Raji (cell line): ENCODE measurements around the gene HTR1E.

Experiments used
- POLR2A ChIP-seq: IDR thresholded peaks from 2 replicates; pipeline ENCODE4 v1.6.1; 2011; ENCODE audit warnings: low read depth, low read length, control low read depth; ENCODE audit not compliant: insufficient read depth

HTR1E gene

DNA sequence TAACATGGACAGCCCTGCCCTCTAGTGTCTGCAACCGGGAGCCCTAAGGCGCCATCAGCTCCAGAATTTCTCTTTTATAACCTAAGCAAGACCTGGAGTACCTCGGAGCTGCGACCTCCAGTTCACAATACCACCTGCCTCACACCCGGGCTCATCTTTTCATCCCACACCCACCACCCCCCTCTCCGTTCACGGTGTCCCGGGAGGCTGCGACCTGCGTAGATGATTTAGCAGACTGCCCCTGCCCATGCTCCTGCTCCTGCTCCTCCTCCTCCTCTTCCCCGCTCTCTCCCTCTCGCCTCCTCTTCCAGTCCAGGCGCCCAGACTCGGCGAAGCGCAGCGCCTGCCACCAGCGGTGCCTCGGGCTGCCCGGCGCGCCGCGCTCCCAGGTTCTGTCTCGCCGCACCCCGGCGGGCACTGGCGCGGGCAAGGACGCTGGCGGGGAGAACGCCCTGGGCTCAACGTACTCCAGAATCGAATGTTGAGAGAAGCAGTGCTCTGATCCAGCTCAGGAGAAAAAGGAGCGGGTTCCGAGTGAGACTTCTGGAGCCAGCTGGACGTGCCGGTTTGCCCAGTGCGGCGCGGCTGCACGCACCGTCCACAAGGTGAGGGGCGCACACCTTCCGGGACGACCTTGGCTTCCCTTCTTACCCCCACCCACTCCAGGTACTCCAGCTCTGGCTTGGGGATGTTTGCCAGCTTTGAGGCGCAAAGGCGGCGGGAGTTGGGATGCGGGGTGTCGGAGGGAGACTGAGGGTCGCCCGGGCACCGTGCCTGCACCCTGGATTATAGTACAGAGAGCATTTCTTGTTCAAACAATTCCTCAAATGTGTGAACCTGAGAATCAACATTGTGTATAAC, at the start of gene HTR1E:
HTR1E (plus strand) TSS at position 310 of the 861 bp plus-strand sequence. CDS start 77,807 bp downstream, outside the sequence.
- TF ChIP-seq POLR2A = no peak

- TF ChIP-seq POLR2A = no peak
Measured at GRCh38 chr6:86888301-86888700, 49.0 kb upstream of the HTR1E start.

DNA sequence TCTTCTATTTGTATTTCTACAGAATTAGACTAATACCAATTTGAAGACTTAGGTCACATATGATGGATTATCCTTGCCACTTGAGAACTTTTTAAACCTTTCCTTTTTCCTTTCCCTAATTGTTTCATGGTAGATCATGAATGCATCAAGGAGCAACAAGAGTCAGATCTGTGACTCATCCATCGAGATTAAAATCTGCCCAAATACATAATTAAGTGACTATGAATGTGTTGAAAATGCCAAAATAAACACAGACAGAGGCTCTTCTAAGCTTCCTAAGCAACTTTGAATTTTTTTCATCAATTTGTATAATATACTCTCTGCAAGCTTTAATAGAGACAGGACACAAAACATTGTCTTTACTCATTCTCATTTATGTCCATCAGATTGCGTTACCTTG, 23.5 kb upstream of the HTR1E start:
- TF ChIP-seq POLR2A = no peak

DNA sequence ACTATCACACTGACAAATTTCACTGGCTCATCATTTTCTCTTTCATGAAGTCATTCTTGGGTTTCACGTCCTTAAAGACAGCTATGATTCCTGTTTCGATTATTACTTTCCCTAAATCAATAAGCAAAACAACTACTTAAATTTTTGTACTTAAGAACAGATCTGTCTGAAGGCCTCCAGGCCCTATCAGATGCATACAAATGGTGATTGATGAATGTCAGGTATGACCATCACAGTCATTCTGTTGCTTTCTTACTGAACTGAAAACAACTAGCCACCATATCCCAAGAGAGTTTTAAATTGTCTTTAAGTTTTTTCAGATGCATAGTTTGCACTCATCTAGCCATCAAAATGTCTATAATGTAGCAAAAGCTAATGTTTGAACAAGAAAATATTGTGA, 20.9 kb upstream of the HTR1E start:
- TF ChIP-seq POLR2A = no peak

GRCh38 chr6:86934365-86934764, 3.0 kb upstream of the HTR1E start:
- TF ChIP-seq POLR2A = no peak

DNA sequence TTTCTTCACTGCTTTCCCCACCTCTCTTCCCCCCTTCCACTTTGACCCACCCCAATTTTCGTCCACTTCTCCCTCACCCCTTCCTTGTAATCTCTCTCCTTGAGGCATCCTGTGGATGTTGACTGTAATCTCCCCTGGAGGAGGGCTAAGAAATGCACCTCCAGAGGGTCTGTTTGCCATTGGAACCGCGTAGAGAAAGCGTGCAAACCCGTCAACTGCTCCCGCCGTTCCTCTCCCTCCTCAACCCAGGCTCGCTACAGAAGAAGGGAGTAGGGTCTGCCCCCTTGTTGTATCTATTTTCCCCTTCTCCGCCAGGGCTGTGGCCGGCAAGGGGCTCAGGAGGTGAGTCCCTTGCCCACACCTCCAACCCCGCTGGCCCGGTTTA, 502 bp upstream of the HTR1E start:
- TF ChIP-seq POLR2A = no peak

GRCh38 chr6:86938814-86939213, 1.5 kb downstream of the HTR1E start:
- TF ChIP-seq POLR2A = no peak

DNA sequence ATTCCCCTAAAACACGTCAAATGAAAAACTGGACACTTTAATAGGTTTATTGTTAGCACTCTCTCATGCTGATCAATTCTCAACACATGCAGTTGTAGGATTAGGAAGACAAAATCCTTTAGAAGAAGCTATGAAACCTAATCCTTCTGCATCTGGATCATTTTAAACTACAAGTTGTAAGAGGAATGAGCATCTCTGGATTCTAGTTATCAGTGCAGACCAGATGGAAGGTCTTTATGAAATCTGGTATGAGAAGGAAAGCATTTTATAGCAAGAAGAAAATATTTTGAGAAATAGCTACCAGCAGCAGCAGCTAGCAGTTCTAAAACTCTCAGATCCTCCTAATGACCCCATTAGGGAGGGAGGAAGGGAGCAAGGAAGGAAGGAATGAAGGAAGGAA, 4.1 kb downstream of the HTR1E start:
- no peak for TF ChIP-seq POLR2A

GRCh38 chr6:86942769-86943516, 5.6 kb downstream of the HTR1E start:
- TF ChIP-seq POLR2A = no peak

DNA sequence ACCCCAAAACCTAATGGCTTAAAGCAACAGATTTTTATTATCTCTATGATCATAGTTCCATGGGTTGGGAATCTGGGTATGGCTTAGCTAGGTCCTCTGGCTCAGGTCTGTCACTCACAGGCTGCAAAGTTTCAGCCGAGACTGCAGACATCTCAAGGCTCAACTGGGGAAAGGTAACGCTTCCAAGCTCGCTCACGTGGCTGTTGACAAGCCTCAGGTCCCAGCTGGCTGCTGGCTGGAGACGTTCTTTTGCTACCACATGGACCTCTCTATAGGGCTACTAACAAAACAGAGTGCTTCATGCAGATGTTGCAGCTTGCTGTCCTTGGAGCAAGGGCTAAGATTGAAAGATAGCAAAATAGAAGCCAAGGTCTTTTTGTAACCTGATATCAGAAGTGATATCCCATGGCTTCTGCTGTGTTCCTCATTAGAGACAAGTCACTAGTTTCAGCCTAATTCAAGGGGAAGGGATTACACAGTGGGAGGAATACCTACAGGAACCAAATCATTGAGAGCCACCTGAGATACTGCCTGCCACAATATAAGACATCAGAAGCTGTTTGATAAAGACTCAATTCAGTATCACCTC, 6.6 kb downstream of the HTR1E start:
- no peak for TF ChIP-seq POLR2A

DNA sequence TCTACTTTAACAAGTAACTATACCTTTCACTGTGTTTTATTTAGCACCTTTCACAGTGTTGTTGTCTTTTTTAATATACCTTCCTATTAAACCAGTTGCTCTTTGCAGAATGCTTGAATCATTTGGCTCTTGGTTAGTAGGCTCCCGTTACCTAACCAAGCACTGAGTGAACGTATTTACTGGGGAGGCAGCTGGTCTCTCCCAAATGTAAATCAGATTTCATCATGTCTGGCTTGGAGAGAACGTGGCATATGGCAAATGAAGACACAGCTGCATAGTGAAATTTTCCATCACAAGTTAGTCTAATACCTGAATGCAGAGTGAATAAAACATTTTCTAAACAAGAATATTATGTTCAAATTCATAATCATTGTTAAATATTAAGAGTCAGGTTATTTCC, 12.4 kb downstream of the HTR1E start:
- no peak for TF ChIP-seq POLR2A

DNA sequence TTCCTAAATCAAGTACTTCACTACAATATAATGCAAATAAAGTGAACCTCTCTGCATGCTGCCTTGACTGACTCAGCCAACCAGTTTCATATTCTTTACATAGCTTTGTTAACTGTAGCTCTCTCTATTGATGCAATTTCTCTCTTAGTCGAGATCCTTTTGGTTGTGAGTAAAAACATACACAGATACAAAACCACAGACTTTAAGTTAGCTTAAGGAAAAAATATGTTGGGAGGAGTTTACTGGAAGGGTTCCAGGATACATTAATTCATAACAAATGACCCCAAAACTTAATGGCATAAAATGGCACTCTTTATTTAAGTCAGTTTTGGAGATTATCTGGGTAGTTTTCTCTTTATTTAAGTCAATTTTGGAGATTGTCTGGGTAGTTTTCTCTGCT, 15.7 kb downstream of the HTR1E start:
- no peak for TF ChIP-seq POLR2A

GRCh38 chr6:86959656-86960055, 22.3 kb downstream of the HTR1E start:
- no peak for TF ChIP-seq POLR2A

- TF ChIP-seq POLR2A = no peak
Measured at GRCh38 chr6:86961455-86962200, 24.3 kb downstream of the HTR1E start.

DNA sequence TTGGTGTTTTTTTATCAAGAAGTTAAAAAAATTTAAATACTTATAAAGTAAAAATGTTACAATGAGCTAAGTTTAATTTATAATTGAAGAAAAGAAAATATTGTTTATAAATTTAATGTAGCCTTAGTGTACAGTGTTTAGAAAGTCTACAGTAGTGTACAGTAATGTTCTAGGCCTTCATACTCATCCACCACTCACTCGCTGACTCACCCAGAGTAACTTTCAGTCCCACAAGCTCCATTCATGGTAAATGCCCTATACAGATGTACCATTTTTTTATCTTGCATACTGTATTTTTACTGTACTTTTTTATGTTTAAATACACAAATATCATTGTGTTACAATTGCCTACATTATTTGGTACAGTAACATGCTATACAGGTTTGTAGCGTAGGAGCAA, 26.0 kb downstream of the HTR1E start:
- TF ChIP-seq POLR2A = no peak
